SK-N-SH (cell line): ENCODE results near the gene ZNF446.

Experiments used
- CTCF ChIP-seq: fragments of 200-600 bp; sonication (generic); IDR thresholded peaks from 2 replicates; pipeline ENCODE4 v1.6.1; 2017; ENCODE audit warnings: antibody characterized with exemption, mild to moderate bottlenecking, moderate library complexity
- EP300 ChIP-seq, 2 experiments: IDR thresholded peaks; 2 replicates each; pipeline versions ENCODE4 v1.4.0 to v1.6.1; 2012; ENCODE audit warnings: borderline replicate concordance in 1 of 2, low read depth in 1 of 2, low read length in 1 of 2
- GABPA ChIP-seq: IDR thresholded peaks from 2 replicates; pipeline ENCODE4 v1.4.0; 2012; ENCODE audit warnings: low read depth, mild to moderate bottlenecking
- JUND ChIP-seq: IDR thresholded peaks from 2 replicates; pipeline ENCODE4 v1.4.0; 2012
- NFIC ChIP-seq: IDR thresholded peaks from 2 replicates; pipeline ENCODE4 v1.4.0; 2012; ENCODE audit warnings: borderline replicate concordance
- NRF1 ChIP-seq: IDR thresholded peaks from 2 replicates; pipeline ENCODE4 v1.6.1; 2012; ENCODE audit warnings: low read depth, mild to moderate bottlenecking, low read length
- POLR2AphosphoS5 ChIP-seq: IDR thresholded peaks from 2 replicates; pipeline ENCODE4 v1.6.1; 2012; ENCODE audit warnings: low read depth, low read length
- RAD21 ChIP-seq: IDR thresholded peaks from 2 replicates; pipeline ENCODE4 v1.6.1; 2012; ENCODE audit warnings: mild to moderate bottlenecking, low read length
- REST ChIP-seq: IDR thresholded peaks from 2 replicates; pipeline ENCODE4 v1.6.1; 2012; ENCODE audit warnings: mild to moderate bottlenecking, low read depth, low read length, moderate library complexity
- RFX5 ChIP-seq: IDR thresholded peaks from 2 replicates; pipeline ENCODE4 v1.6.1; 2012; ENCODE audit warnings: mild to moderate bottlenecking, improper control_type of control experiment, low read length
- SMC3 ChIP-seq: IDR thresholded peaks from 2 replicates; pipeline ENCODE4 v1.6.1; 2012; ENCODE audit warnings: low read depth, low read length, improper control_type of control experiment
- TAF1 ChIP-seq: IDR thresholded peaks from 2 replicates; pipeline ENCODE4 v1.6.1; 2012; ENCODE audit warnings: low read depth, mild to moderate bottlenecking, low read length, moderate library complexity, borderline replicate concordance
- USF2 ChIP-seq: fragments of 150-350 bp; IDR thresholded peaks from 2 replicates; pipeline ENCODE4 v1.6.1; 2017; ENCODE audit warnings: antibody characterized with exemption, low read length, low read depth, borderline replicate concordance
- YY1 ChIP-seq: IDR thresholded peaks from 2 replicates; pipeline ENCODE4 v1.4.0; 2012; ENCODE audit warnings: low read depth, mild to moderate bottlenecking

- no peak for TF ChIP-seq SMC3
- no peak for TF ChIP-seq TAF1
- TF ChIP-seq RFX5: no peak
- no peak for TF ChIP-seq NRF1
- TF ChIP-seq REST: no peak
- no peak for TF ChIP-seq CTCF
- TF ChIP-seq JUND: no peak
- TF ChIP-seq POLR2AphosphoS5: no peak
- TF ChIP-seq EP300 (IDR thresholded peaks at IDR 0.05; ENCODE audit: borderline replicate concordance in 1 of 2, low read depth in 1 of 2, low read length in 1 of 2): no peak
- no peak for TF ChIP-seq YY1
- TF ChIP-seq RAD21: no peak
- no peak for TF ChIP-seq NFIC
- TF ChIP-seq USF2: no peak
- no peak for TF ChIP-seq GABPA
Measured at GRCh38 chr19:58516964-58517833, 41.0 kb downstream of the ZNF446 start.
